Measurements from ENCODE around the gene TWIST2.

Gene TWIST2

DNA sequence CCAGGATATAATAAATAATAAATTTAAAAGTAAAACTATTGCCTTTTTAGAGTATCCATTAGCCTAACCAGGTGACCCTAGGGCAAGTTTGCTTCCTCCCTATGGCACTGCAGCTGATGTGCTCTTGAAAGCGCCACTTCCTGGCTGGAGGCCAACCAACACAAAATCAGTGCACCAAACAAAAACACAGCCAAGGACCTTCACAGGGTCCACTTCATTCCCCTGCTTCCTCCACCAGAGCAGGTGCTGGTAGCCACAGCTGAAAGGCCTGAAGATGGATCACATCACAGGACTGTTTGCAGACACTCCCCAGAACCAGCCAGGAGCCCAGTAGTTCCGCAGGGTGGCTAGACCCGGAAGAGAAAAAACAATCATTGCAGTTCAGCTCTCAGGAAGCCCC, 108.8 kb downstream of the TWIST2 start:
- no peak for DNase-seq (ENCODE audit: insufficient read length, low spot score)
- TF ChIP-seq, protein P1, sequence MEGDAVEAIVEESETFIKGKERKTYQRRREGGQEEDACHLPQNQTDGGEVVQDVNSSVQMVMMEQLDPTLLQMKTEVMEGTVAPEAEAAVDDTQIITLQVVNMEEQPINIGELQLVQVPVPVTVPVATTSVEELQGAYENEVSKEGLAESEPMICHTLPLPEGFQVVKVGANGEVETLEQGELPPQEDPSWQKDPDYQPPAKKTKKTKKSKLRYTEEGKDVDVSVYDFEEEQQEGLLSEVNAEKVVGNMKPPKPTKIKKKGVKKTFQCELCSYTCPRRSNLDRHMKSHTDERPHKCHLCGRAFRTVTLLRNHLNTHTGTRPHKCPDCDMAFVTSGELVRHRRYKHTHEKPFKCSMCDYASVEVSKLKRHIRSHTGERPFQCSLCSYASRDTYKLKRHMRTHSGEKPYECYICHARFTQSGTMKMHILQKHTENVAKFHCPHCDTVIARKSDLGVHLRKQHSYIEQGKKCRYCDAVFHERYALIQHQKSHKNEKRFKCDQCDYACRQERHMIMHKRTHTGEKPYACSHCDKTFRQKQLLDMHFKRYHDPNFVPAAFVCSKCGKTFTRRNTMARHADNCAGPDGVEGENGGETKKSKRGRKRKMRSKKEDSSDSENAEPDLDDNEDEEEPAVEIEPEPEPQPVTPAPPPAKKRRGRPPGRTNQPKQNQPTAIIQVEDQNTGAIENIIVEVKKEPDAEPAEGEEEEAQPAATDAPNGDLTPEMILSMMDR (IDR thresholded peaks at IDR 0.05; ENCODE audit: insufficient read depth, missing control alignments), result no peak
- FAIRE-seq, result no peak

All from D721Med (cell line).